ENCODE measurements around the gene ICAM1. TPM values are rescaled to one million over a fixed set of nuclear protein-coding genes. Genes with fewer than 3 reads are reported as not detected.
"Not testable (repeated sequence)": the region's sequence is repeated elsewhere in the genome, so short reads cannot be mapped to it uniquely, and the experiment has no call there.

The ICAM1 gene
- total and polyA plus RNA-seq, 11 donors, result 6.0 to 87.6 (median 9.7) TPM

DNA sequence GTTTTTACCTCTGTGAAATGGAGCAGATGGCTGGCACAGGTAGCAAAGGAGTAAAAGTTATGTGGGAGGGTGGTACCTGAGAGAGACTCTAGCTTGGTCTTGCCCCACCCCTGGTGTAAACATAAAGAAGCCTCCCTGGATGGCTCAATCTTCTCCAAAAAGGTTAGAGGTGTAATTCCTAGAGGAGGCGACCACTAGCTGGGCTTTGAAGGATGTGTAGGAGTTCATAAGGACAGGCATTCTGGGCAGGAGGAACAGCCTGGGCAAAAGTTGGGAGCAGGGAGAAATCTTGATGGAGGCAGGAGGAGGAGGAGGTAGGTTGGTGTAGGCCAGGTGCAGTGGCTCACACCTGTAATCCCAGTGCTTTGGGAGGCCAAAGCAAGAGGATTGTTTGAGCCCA, 8.0 kb downstream of the ICAM1 start:
- Histone ChIP-seq H3K27me3 (no peaks in the 10 kb centered on the region), H3K9me3 (no peaks in the 10 kb centered on the region), H3K27ac (no peak overlapping the region), H3K4me3 (no peak overlapping the region), H3K36me3 (peaks cover 0 to 99% (median 34%) of the 10 kb centered on the region in 9 donors), H3K4me1 (peaks cover 0 to 34% (median 0%) of the 10 kb centered on the region in 12 donors)
- TF ChIP-seq, protein P1, sequence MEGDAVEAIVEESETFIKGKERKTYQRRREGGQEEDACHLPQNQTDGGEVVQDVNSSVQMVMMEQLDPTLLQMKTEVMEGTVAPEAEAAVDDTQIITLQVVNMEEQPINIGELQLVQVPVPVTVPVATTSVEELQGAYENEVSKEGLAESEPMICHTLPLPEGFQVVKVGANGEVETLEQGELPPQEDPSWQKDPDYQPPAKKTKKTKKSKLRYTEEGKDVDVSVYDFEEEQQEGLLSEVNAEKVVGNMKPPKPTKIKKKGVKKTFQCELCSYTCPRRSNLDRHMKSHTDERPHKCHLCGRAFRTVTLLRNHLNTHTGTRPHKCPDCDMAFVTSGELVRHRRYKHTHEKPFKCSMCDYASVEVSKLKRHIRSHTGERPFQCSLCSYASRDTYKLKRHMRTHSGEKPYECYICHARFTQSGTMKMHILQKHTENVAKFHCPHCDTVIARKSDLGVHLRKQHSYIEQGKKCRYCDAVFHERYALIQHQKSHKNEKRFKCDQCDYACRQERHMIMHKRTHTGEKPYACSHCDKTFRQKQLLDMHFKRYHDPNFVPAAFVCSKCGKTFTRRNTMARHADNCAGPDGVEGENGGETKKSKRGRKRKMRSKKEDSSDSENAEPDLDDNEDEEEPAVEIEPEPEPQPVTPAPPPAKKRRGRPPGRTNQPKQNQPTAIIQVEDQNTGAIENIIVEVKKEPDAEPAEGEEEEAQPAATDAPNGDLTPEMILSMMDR (IDR thresholded peaks at IDR 0.05), result no peak
- TF ChIP-seq POLR2A (IDR thresholded peaks at IDR 0.05), result no peak
- ATAC-seq, result no peak
- intact Hi-C loops (cut with DNase I), result no loop called here
- WGBS, 4 donors, result 95 to 100% (median 98%) methylated on average over 1 of the region's 1 CpG
- no peak for DNase-seq

DNA sequence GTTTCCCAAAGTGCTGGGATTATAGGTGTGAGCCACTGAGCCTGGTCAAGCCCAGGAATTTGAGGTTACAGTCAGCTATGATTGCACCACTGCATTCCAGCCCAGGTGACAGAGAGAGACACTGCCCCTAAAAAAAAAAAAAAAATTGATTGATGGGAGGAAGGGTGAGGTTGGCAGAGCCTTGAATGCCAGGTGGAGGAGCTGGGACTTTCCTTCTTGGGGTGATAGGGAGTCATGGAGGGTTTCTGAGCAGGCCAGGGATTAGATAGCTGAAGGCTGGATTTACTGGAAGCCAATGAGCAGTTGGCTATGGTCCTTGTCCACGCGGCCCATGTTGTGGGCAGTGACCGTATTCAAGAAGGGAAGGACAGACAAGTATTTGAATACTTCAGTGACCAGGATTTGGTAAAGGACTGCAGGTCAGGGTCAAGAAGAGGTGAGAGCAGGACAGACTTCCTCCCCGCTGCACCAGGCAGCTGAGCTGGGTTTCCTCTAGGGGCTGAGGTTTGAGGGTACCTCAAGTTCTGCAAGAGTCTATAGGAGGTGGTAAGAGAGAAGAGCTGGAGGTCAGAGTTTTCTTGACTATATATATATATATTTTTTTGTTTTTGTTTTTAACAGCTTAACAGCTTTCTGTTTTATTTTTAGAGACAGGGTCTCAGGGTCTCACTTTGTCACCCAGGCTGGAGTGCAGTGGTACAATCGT, 9.0 kb downstream of the ICAM1 start:
- Histone ChIP-seq H3K36me3 (peaks cover 0 to 100% (median 38%) of the 10 kb centered on the region in 9 donors), H3K4me3 (no peak overlapping the region), H3K9me3 (no peaks in the 10 kb centered on the region), H3K27ac (no peak overlapping the region), H3K4me1 (peaks cover 0 to 30% (median 0%) of the 10 kb centered on the region in 12 donors), H3K27me3 (no peaks in the 10 kb centered on the region)
- no peak for ATAC-seq
- intact Hi-C loops (cut with DNase I), result no loop called here
- DNase-seq, result no peak
- WGBS, 4 donors, result 82 to 85% (median 84%) methylated on average over 5 of the region's 5 CpGs
- TF ChIP-seq, protein P1 (IDR thresholded peaks at IDR 0.05), result no peak
- TF ChIP-seq POLR2A (IDR thresholded peaks at IDR 0.05), result no peak

DNA sequence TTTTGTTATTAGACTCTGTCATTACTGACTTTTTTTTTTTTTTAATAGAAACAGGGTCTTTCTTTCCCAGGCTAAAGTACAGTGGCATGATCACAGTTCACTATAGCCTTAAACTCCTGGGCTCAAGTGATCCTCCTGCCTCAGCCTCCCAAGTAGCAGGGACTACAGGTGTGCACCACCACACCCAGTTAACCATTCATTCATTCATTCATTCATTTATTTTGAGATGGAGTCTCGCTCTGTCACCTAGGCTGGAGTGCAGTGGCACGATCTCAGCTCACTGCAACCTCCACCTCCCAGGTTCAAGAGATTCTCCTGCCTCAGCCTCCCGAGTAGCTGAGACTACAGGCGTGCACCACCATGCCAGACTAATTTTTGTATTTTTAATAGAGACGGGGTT, 11.1 kb downstream of the ICAM1 start:
- H3K4me3 ChIP-seq; H3K27me3 ChIP-seq; DNase-seq; H3K9me3 ChIP-seq; ATAC-seq; intact Hi-C loops (cut with DNase I); H3K27ac ChIP-seq: not testable (repeated sequence)
- peaks cover 0 to 42% (median 13%) of the 10 kb centered on the region in 12 donors for H3K4me1 ChIP-seq
- WGBS, 4 donors, result 92 to 99% (median 97%) methylated on average over 5 of the region's 5 CpGs
- peaks cover 0 to 91% (median 40%) of the 10 kb centered on the region in 9 donors for H3K36me3 ChIP-seq

DNA sequence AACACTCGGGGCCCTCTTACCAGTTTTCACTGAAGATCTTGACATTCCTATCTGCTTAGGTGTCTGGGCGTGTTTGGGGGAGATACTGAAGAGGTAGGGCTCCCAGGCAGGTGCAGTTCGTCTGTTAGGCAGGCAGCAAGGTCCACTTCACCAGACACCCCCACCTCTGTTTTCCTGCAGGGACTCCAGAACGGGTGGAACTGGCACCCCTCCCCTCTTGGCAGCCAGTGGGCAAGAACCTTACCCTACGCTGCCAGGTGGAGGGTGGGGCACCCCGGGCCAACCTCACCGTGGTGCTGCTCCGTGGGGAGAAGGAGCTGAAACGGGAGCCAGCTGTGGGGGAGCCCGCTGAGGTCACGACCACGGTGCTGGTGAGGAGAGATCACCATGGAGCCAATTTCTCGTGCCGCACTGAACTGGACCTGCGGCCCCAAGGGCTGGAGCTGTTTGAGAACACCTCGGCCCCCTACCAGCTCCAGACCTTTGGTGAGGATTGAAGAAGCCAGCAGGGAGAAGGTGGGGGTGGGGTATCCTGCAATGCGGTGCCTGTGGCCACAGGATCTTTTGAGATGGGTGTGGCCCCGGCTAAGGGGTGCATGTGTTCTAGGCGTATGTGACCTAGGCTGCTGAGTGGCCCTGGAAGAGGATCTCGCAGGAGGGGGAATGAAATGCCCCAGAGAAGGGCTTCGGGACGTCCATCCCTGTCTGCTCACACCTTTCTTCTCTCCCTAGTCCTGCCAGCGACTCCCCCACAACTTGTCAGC, 12.6 kb downstream of the ICAM1 start:
- DNase-seq, result no peak
- WGBS, 4 donors, result 78 to 83% (median 81%) methylated on average over 22 to 23 of the region's 23 CpGs
- TF ChIP-seq POLR2A (IDR thresholded peaks at IDR 0.05), result no peak
- TF ChIP-seq, protein P1 (IDR thresholded peaks at IDR 0.05), result no peak
- no peak for ATAC-seq
- Histone ChIP-seq H3K4me1 (peaks cover 0 to 52% (median 22%) of the 10 kb centered on the region in 12 donors), H3K4me3 (no peak overlapping the region), H3K27ac (no peak overlapping the region), H3K9me3 (no peaks in the 10 kb centered on the region), H3K27me3 (peaks cover 6 to 19% (median 10%) of the 10 kb centered on the region in 9 donors), H3K36me3 (peaks cover 0 to 77% (median 34%) of the 10 kb centered on the region in 9 donors)
- intact Hi-C loops (cut with DNase I), result no loop called here

Data from heart left ventricle (tissue), 16 donors.